AG04449 (cell line): ENCODE data around the gene COL19A1.

Experiments used
- CTCF ChIA-PET: fragments of 350-600 bp; formaldehyde crosslinking; extraction: SDS; loops from one replicate; lab custom pipeline; 2021; ENCODE audit warnings: antibody characterized with exemption; lab: Yijun Ruan, JAX
- POLR2A ChIA-PET: fragments of 400-600, 350-600 bp; formaldehyde crosslinking; extraction: SDS; loops from one replicate; lab custom pipeline; 2020; ENCODE audit warnings: antibody characterized with exemption, inconsistent platforms; lab: Yijun Ruan, JAX
- DNase-seq: peaks from one replicate; pipeline ENCODE4 v3.0.0-alpha.2; 2010; ENCODE audit warnings: low read depth, low spot score
- H3K4me3 ChIP-seq: 2 replicates; pipeline ENCODE4 v1.5.1; 2011; ENCODE audit warnings: low read depth, mild to moderate bottlenecking, control low read depth, low read length
- TF ChIP-seq, protein P1 (sequence below): IDR thresholded peaks from one replicate; pipeline ENCODE4 v1.5.1; 2011; ENCODE audit warnings: mild to moderate bottlenecking, moderate library complexity, low read length, control low read depth, inconsistent platforms; ENCODE audit not compliant: insufficient read depth; ENCODE audit errors: missing control alignments

COL19A1 gene

DNA sequence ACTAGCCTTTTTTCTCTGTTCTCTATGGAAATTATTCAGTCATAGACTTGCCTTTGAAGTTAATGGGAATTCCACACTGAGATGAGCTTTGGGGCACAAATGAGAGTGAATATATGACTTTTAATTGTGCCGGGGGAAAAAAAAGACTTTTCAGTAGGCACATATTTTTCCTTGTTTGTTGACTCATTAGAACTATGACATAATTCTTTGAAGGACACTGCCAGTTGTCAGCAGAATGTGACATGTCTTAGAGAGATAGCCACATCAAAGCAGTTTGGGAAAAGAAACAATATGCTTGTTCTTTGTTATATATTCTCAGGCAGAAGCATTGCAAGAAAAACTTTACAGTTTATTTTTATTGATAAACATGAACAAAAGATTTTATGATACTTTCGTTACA lies 298.2 kb downstream of the COL19A1 start:
- TF ChIP-seq, protein P1, sequence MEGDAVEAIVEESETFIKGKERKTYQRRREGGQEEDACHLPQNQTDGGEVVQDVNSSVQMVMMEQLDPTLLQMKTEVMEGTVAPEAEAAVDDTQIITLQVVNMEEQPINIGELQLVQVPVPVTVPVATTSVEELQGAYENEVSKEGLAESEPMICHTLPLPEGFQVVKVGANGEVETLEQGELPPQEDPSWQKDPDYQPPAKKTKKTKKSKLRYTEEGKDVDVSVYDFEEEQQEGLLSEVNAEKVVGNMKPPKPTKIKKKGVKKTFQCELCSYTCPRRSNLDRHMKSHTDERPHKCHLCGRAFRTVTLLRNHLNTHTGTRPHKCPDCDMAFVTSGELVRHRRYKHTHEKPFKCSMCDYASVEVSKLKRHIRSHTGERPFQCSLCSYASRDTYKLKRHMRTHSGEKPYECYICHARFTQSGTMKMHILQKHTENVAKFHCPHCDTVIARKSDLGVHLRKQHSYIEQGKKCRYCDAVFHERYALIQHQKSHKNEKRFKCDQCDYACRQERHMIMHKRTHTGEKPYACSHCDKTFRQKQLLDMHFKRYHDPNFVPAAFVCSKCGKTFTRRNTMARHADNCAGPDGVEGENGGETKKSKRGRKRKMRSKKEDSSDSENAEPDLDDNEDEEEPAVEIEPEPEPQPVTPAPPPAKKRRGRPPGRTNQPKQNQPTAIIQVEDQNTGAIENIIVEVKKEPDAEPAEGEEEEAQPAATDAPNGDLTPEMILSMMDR: no peak
- H3K4me3 ChIP-seq: no peak overlapping the region
- no peak for DNase-seq
- ChIA-PET POLR2A (no interaction called here), CTCF (no interaction called here)

DNA sequence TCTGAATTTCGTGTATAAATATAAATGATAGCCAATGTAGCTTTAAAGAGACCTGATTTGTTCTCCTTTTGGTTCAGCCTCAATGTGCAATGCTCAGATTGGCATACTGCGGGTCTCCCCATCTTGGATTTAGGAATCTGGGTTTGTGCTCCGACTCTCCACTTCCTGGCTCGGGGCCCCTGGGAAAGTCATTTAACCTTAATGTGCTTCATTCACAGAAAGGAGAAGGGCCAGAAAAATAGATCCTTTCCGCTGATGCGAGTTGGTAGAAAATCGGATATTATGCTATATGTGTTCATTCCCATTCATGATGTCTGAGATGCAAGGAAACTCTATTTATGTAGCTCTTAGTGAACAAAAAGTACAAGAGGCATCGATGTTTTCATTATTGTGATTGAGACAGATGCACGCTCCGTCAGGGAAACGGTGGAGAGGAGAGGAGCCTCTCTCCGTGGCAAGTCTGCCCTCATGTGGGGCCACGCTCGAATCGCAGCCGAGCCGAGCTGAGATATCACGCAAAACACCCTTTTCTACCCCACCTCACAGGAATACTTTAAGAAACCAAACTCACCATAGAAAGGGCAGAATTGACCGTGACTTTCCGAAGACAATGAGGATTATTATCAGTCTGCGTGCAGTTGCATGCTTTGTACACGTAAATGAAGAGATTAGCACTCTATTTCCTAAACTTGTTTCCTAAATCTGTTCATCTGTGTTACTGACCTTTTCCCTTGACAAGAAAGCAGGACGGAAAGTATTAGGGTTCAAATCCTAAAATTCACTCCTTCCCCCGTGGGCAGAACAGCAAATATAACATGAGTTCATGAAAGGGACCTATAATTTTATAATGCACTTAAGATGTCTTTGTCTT lies 300.0 kb downstream of the COL19A1 start:
- TF ChIP-seq, protein P1: peak; percentile 76
- ChIA-PET CTCF (interaction anchor here (0.6 to 1.9 kb wide), 5 partner anchors 10 to 437 kb away, joined by 3 to 5 read pairs (median 3); no protein-coding TSS in a partner anchor), POLR2A (no interaction called here)
- DNase-seq: peak; percentile 1
- no peak overlapping the region for H3K4me3 ChIP-seq

DNA sequence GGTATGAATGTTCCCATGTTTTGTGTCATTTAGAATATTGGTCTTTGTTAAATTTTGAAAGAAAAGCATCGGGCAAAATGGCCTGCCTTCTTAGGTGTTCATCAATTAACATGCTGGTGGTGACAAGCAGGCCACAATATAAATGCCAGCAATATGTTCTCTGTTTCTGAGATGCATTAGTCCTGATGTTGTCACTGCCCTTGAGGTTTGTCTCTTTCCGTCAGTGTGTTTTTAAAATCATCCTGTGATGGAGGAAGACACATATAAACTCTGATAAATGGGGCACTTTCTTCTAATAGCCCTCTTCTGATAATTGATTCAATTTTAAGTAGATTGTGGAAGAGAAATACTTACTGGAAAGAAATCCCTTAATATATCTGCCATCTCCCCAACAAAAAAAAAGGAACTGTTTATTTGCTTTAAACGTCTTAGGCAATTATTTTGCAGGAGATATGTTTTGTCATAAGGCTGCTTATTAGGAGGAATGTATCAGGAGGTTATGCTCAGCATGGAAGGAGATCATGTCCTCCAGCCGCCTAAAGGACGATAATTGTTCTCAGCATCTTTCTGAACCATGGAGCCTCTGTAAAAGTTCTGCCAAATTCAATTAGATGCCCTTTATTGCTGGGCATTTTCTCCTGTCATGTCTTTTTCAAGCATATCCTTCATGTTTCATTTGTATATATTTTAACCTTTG lies 302.5 kb downstream of the COL19A1 start:
- TF ChIP-seq, protein P1: no peak
- H3K4me3 ChIP-seq: no peak overlapping the region
- CTCF ChIA-PET: no interaction called here
- DNase-seq: no peak
- POLR2A ChIA-PET: no interaction called here

- DNase-seq: no peak
- no peak overlapping the region for H3K4me3 ChIP-seq
- ChIA-PET POLR2A (no interaction called here), CTCF (no interaction called here)
- TF ChIP-seq, protein P1: no peak
These were observed 304.9 kb downstream of the COL19A1 start for GRCh38 chr6:70171236-70171635.

DNA sequence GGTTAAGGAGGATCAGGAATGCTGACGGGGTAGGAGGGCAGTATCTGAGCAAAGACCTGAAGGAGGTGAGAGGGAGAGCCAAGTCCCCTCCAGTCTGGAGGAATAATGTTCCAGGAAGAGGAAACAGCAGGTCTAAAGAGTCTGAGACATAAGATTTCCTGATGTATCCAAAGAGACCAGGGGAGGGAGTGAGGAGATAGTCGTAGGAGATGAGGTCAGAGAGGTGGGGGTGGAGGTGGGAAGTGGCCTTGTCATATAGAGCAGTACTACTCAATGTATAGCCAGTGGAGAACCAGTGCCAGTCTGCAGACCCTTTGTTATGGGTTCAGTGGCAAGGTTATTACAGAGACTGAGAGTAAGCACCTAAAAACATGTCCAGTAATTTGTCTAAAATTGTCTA lies 305.9 kb downstream of the COL19A1 start:
- no peak for DNase-seq
- ChIA-PET CTCF (no interaction called here), POLR2A (no interaction called here)
- H3K4me3 ChIP-seq: no peak overlapping the region
- TF ChIP-seq, protein P1: no peak

GRCh38 chr6:70175770-70176169 lies 309.4 kb downstream of the COL19A1 start:
- CTCF ChIA-PET: interaction anchor here (1.0 kb wide), 1 partner anchor 10 kb away, joined by 3 read pairs; no protein-coding TSS in a partner anchor
- POLR2A ChIA-PET: interaction anchor here (0.7 kb wide), 1 partner anchor 534 kb away, joined by 3 read pairs; no protein-coding TSS in a partner anchor
- H3K4me3 ChIP-seq: no peak overlapping the region
- DNase-seq: no peak
- TF ChIP-seq, protein P1: no peak
